A673 (cell line): ENCODE measurements around the gene A3GALT2. TPM values are rescaled to one million over a fixed set of nuclear protein-coding genes. Genes with fewer than 3 reads are reported as not detected.

ENCODE experiments used
- BruUV-seq: library from RNA; stranded (reverse); fragments of 400-500 nt; replicated peaks from 2 replicates; lab custom pipeline; 2021; lab: Mats Ljungman, UMichigan
- CTCF ChIA-PET: fragments of 300-600 bp; sonication (Branson Sonifier 250); formaldehyde crosslinking; loops from one replicate; lab custom pipeline; 2022; ENCODE audit warnings: antibody characterized with exemption; lab: Charles Lee
- POLR2A ChIA-PET: fragments of 300-600 bp; sonication (Branson Sonifier 250); formaldehyde crosslinking; loops from one replicate; lab custom pipeline; 2022; ENCODE audit warnings: antibody characterized with exemption; ENCODE audit not compliant: low non-redundant PET; lab: Charles Lee
- DNase-seq: peaks from one replicate; pipeline ENCODE4 v3.0.0-alpha.2; 2015; ENCODE audit warnings: low spot score
- H3K27ac ChIP-seq: fragments of 200-600 bp; sonication (generic); 2 replicates; pipeline ENCODE4 v1.5.1; 2016; ENCODE audit warnings: mixed run types, low read depth, mild to moderate bottlenecking, mixed read lengths, antibody characterized with exemption, low read length; ENCODE audit not compliant: poor library complexity, severe bottlenecking
- H3K27me3 ChIP-seq: fragments of 200-600 bp; sonication (generic); replicated peaks from 2 replicates; pipeline ENCODE4 v1.6.1; 2017; ENCODE audit warnings: mixed run types, low read depth, mild to moderate bottlenecking, mixed read lengths, antibody characterized with exemption, low read length; ENCODE audit not compliant: insufficient read depth, poor library complexity
- H3K36me3 ChIP-seq: fragments of 200-600 bp; sonication (generic); 2 replicates; pipeline ENCODE4 v1.6.1; 2016; ENCODE audit warnings: mixed run types, mild to moderate bottlenecking, mixed read lengths, antibody characterized with exemption, low read length; ENCODE audit not compliant: insufficient read depth, poor library complexity, severe bottlenecking
- H3K4me1 ChIP-seq: fragments of 200-600 bp; sonication (generic); 2 replicates; pipeline ENCODE4 v1.6.1; 2017; ENCODE audit warnings: mixed run types, mild to moderate bottlenecking, mixed read lengths, antibody characterized with exemption, low read length; ENCODE audit not compliant: insufficient read depth, poor library complexity, severe bottlenecking
- H3K4me3 ChIP-seq: fragments of 200-600 bp; sonication (generic); 2 replicates; pipeline ENCODE4 v1.5.1; 2016; ENCODE audit warnings: low read depth, mixed run types, mild to moderate bottlenecking, mixed read lengths, low read length; ENCODE audit not compliant: poor library complexity, severe bottlenecking
- H3K9me3 ChIP-seq: fragments of 200-600 bp; sonication (generic); 2 replicates; pipeline ENCODE4 v1.6.1; 2016; ENCODE audit warnings: mixed run types, low read depth, mild to moderate bottlenecking, mixed read lengths, antibody characterized with exemption, low read length; ENCODE audit not compliant: poor library complexity, severe bottlenecking
- CTCF ChIP-seq: fragments of 300-800, 200-600 bp; sonication (generic); conservative IDR thresholded peaks from 2 replicates; pipeline ENCODE4 v1.5.1; 2017; ENCODE audit warnings: low read depth, mild to moderate bottlenecking, antibody characterized with exemption, low read length, moderate library complexity, mixed read lengths
- EZH2 ChIP-seq: fragments of 200-600 bp; sonication (generic); IDR thresholded peaks from 2 replicates; pipeline ENCODE4 v1.6.1; 2017; ENCODE audit warnings: borderline replicate concordance, low read depth, mild to moderate bottlenecking, mixed read lengths, antibody characterized with exemption, low read length; ENCODE audit not compliant: poor library complexity, severe bottlenecking
- intact Hi-C: fragments of 100-400 bp; cut with micrococcal nuclease; formaldehyde crosslinking; loops from one replicate; pipeline ENCODE4 v1.10.0; 2022; ENCODE audit not compliant: unreplicated experiment
- total RNA-seq: library from RNA; stranded (reverse); gene quantifications from 2 replicates; pipeline ENCODE4 v1.2.3, GENCODE V29; 2021

A3GALT2 gene
- total RNA-seq, 1 experiment from 2014 or later: 0.39 TPM

GRCh38 chr1:33330361-33330890 lies 9.5 kb upstream of the A3GALT2 start:
- no peaks in the 10 kb centered on the region for H3K9me3 ChIP-seq
- H3K27ac ChIP-seq: no peak overlapping the region
- TF ChIP-seq CTCF (no peak), EZH2 (no peak)
- no peaks in the 10 kb centered on the region for H3K27me3 ChIP-seq
- peaks cover 100% of the 10 kb centered on the region for H3K36me3 ChIP-seq
- H3K4me1 ChIP-seq: no peaks in the 10 kb centered on the region
- BruUV-seq: no TSS peak
- intact Hi-C loops: no loop called here
- H3K4me3 ChIP-seq: no peak overlapping the region
- ChIA-PET CTCF (no interaction called here), POLR2A (no interaction called here)
- DNase-seq: no peak

- no peak for DNase-seq
- Histone ChIP-seq H3K4me1 (no peaks in the 10 kb centered on the region), H3K36me3 (peaks cover 100% of the 10 kb centered on the region), H3K27me3 (no peaks in the 10 kb centered on the region), H3K27ac (no peak overlapping the region), H3K9me3 (no peaks in the 10 kb centered on the region), H3K4me3 (no peak overlapping the region)
- POLR2A ChIA-PET: no interaction called here
- BruUV-seq: no TSS peak
- no peak for TF ChIP-seq EZH2
- TF ChIP-seq CTCF: no peak
- CTCF ChIA-PET: no interaction called here
- intact Hi-C loops: no loop called here
Measured at GRCh38 chr1:33329600-33330305, 8.9 kb upstream of the A3GALT2 start.

- no TSS peak for BruUV-seq
- Histone ChIP-seq H3K9me3 (no peaks in the 10 kb centered on the region), H3K27me3 (no peaks in the 10 kb centered on the region), H3K27ac (no peak overlapping the region), H3K4me1 (no peaks in the 10 kb centered on the region), H3K4me3 (no peak overlapping the region), H3K36me3 (peaks cover 100% of the 10 kb centered on the region)
- ChIA-PET CTCF (no interaction called here), POLR2A (no interaction called here)
- no peak for DNase-seq
- TF ChIP-seq CTCF (no peak), EZH2 (no peak)
- intact Hi-C loops: no loop called here
Measured at GRCh38 chr1:33328817-33329216, 7.9 kb upstream of the A3GALT2 start.
